SIG-M5 treated with dmso at 0.1 percent for 504 hours (cell line): Measurements from ENCODE around the gene TBCEL.
A peak's percentile ranks its signal among the peaks of the same experiment; 100 is the strongest.

Experiments
- DNase-seq: peaks from one replicate; lab custom pipeline; 2025; ENCODE audit not compliant: unreplicated experiment; lab: John Stamatoyannopoulos, UW

The TBCEL gene

GRCh38 chr11:121058941-121059340, 35.0 kb downstream of the TBCEL start:
- DNase-seq = no peak

DNA sequence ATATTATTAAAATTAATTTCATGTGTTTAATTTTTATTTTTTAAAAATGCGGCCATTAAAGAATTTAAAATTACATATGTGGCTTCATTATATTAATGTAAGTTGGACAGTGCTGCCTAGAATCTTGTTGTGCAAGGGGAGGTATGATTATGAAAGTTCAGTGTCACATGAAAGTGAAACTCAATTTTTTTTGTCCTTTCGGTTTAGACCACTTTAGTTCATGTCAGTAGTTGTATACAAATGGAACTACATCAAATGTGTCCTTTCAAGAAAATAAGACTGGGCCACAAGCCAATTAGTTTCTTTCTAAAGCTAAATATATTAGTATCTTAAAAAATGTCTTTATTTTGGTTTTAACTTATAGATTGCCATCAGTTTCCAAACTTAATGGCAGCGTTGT, 35.7 kb downstream of the TBCEL start:
- peak; percentile 7 for DNase-seq

- DNase-seq = no peak
These were observed 39.8 kb downstream of the TBCEL start for GRCh38 chr11:121063728-121064127.

GRCh38 chr11:121066623-121067022, 42.7 kb downstream of the TBCEL start:
- no peak for DNase-seq

DNA sequence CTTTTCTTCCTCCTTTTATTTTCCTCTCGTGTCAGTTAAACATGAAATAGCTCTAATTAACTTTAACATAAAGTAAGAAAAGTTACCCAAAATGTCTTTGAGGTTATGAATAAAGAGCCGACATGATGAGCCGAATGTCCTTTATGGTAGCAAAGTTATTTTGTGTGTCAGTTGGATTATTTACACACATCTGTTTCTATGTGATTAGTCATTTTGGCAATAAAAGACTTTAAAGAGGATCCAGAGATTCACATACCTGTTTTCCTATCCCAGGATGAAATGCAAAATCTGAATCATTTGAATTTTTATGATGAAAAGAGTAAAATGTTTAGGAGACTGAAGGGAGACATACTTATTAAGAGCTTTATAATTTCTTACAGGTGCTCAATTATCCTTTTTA, 43.1 kb downstream of the TBCEL start:
- DNase-seq = no peak

GRCh38 chr11:121067453-121067852, 43.6 kb downstream of the TBCEL start:
- DNase-seq = no peak

DNA sequence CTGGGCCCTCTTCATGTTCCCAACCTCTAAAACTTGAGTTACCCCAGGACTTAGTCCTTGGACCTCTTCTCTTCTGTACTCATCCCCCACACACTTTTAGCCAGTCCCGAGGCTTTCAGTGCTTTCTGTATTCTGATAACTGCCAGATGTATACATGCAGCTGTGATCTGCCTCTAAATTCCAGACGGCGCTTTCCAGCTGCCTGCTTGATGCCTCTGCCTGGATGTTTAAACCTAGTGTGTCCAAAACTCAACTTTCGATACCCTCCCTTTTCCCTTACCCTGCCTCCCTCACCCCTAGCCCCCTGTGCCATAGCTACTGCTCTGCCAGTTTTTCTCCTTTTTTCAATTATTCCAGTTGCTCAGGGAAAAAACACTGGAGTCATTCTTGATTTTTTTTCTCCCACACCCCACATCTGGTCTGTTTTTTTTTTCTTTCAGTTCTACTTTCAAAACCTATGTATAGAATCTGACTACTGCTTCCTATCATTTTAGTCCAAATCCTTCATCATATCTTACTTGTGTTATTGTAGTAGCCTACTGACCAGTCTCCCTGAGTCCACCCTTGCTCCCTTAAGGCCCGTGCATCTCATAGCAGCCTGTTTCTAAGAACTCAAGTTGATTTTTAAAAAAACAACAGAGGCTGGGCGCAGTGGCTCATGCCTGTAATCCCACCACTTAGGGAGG, 44.2 kb downstream of the TBCEL start:
- DNase-seq = no peak

GRCh38 chr11:121068787-121069186, 44.9 kb downstream of the TBCEL start:
- DNase-seq = no peak

GRCh38 chr11:121070951-121071845, 47.3 kb downstream of the TBCEL start:
- DNase-seq = peak; percentile 36

DNA sequence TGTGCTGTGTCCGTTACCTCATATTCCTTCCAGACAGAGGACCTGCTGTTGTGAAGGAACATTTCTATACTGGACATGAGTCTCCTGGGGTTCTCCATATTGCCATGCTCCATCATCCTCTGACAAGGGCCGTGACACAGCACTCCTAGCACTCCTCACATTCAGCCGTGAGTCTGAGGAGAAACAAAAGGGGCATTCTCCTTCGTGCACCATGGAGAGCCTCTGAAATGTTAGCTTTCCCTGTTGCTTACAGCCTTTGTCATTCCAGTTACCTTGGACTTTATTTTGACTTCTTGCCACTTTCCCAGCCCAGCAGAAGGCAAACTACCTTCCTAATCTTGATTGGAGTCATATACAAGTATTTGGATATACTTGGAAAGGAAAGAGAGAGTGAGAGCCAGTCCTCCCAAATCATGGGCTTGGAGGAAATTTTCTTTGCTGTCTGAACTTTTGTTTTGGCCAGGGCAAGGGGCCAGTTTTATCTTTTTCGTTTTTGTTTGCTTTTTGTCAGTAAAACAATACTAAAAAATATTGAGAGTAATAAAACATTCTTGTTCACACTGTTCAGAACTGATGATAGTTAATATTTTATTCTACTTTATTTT, 48.0 kb downstream of the TBCEL start:
- no peak for DNase-seq

GRCh38 chr11:121081321-121081720, 57.4 kb downstream of the TBCEL start:
- no peak for DNase-seq

- DNase-seq = no peak
These were observed 58.3 kb downstream of the TBCEL start for GRCh38 chr11:121082219-121082618.

GRCh38 chr11:121082670-121083069, 58.8 kb downstream of the TBCEL start:
- DNase-seq = no peak

DNA sequence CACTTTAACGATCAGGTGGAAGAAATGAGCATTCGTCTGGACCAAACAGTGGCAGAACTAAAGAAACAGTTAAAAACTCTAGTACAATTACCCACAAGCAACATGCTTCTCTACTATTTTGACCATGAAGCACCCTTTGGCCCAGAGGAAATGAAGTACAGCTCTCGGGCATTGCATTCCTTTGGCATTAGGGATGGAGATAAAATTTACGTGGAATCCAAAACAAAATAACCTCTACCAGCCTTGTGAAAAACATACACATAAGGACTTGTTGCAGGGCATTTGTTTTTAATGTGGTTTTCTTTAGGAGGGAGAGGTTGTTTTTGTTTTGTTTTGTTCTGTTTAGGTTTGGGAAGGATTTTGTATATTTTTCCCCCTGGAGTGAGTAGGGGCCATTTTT, 63.0 kb downstream of the TBCEL start:
- DNase-seq = no peak

DNA sequence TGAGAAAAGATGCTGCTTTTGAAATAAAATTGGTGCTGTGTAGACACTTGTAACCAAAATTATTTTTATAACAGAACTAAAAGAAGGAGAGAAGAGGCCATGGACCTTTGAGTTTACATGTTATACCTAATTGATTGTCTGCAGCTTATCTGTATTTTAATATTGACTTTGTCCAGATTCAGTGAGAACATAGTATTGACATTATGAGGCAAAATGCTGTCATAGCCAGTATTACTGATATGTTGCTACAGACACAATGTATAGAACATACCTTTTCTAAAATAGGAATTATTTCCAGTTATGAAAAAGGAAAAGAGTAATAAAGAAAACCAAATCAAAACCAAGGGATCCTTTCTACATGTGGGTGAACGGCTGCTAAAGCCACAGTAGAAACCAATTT, 65.7 kb downstream of the TBCEL start:
- no peak for DNase-seq

DNA sequence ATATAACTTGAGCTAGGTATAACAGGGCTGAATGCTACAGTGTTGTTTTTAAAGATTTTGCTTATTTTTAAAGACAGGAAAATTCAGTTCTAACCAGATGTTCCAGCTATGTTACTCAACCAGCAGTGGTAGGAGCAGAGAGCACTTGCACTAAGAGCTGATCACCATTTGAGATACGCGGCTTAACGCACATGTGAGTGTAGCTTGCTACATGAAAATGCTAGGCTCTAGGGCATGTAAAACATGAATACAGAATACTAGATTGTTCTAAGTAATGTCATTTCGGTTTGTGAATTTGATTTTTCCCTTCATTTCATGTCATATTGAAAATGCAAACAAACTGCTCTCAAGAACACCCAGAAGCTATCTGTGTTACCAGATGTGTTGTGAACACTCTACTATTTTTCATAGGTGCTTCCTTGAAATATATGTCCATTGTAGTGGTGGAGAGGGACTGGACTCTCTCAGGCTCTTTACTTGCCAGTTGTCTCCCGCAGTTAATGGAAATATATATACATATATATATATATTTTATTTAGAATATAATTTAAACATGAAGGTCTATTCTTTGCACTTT, 66.3 kb downstream of the TBCEL start:
- no peak for DNase-seq

DNA sequence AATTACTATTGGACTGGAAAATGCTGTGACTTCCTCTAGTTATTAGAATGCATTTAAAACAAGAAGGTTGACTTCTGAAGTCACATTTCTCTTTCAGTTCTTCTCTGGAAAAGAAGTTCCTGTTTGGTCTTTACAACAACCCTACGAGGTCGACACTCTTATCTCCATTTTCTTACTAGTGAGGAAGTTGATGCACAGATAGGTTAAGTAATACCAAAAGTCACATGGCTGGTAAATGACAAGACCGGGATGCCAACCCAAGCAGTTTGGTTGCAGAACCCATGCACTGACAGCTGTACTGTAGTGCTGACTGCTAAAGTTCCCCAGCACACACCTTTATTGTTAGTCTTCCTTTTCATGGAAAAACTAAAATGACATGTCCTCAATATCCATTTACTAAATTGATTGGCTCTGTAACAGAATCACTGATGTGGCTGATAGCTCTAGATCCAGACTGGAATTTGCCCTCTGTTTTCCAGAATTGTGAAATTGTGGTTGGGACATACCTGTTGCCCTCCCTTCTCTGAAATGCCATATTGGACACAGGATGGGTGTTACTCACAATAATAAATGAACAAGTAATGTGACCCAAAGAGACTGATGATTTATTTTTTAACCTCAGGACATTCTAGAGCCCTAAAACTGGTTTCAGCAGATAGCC, 67.7 kb downstream of the TBCEL start:
- peak; percentile 91 for DNase-seq

- DNase-seq = no peak
These were observed 71.7 kb downstream of the TBCEL start for GRCh38 chr11:121095561-121095960.

DNA sequence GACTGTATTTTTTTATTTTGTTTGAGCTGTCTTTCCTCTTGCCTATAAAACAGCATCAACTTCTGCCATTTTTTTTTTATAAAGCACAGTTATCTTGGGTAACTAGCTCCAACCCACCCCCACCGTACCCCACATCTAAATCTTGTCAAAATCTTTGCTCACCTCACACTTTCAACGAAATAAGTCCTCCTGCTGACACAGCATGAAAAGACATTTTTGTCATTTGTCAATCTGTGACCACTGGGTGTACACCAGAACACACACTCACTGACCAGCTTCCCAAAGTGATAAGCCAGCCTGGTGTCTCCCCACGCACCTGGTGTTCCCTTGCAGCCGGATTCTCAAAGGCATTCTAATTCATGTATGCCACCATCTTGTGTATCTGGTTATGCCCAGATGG, 75.5 kb downstream of the TBCEL start:
- DNase-seq = no peak

DNA sequence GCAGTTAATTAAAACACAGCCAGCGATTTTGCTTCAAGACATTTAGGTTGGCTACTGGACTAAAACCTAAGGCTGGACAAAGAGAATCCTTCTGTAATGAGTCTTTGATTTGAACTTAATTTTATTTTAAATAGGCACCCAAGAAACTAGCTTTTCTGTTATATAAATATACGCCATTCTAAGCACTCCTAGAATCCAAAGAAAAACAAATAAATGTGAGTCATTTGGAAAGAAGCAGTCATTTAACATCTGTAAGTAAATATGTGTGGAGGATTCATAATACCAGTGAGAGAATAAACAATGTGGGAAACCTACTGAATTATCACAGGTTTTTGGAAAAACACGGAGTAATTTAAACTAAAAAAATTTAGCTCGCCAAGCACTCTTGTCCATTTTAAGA, 76.0 kb downstream of the TBCEL start:
- no peak for DNase-seq

DNA sequence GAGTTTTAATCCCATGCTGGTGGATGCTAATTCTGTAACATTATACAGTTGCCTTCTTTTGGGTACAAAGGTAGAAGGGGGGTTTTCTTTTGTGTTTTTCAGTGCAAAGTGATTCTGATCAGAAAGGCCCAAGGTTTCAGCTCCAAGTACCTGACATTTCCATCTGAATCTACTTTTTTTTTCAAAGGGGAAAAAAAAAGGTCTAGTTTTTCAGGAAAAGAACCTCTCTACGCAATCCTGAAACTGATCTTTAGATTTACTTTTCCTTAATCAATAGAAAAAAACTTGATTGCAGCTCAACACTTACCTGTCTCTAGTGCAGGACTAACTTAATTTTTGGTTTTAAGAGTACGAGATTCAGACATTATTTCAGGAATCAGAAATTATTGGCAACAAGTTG, 77.0 kb downstream of the TBCEL start, which contains the start of gene TECTA:
TECTA (plus strand) TSS at position 301 of the 400 bp plus-strand sequence. CDS start 1,423 bp downstream, outside the sequence.
- no peak for DNase-seq
